ENCODE measurements around the gene SLAMF7.

GRCh38 chr1:160743266-160743665 lies 4.2 kb downstream of the SLAMF7 start:
- TF ChIP-seq REST (IDR thresholded peaks at IDR 0.05): no peak
- no peak for TF ChIP-seq RAD21 (IDR thresholded peaks at IDR 0.05)
- no peak for TF ChIP-seq CTCF (IDR thresholded peaks at IDR 0.05; ENCODE audit: low read depth, low read length, missing input control)

Data from liver (tissue), 3 donors.